ENCODE results near the gene TSC22D1.

DNA sequence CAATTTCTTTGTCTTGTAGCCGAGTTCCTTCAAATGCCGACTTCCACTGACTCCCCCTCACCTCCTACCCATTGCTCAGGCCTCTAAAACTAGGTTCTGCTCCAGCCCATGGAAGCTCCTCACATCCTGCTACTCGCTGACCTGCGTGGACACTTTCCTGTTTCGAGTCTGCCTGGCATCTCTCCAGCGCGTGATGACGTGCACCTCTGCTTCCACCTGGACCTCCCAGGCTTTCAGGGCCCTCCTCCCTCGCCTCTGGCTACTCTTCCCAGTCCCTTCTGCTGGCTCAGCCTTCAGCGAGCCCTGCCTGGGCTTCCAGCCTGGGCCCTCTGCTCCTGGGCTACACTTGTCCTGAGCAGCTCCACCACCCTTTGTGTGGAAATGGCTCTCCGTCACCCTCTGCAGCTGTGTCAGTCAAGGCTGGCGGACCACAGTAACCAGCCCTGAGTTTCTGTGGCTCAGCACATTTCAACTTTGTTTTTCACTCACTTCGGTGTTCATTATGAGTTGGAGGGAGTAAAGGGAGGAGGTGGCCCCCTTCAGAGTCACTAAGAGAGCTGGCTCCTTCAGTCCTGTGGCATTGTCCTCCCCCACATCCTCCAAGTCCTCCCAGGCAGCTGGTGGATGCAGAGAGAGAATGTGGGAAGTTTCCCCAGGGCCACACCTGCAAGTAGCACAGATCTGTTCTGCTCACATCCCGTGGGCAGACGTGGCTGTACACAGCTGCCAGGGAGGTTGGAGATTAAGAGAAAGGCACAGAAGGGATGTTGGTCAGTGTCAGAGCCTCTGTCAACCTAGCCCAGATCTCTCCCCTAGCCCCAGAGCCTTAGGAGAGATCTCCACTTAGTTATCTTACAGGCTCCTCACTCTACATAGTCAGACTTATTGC lies 153.1 kb downstream of the TSC22D1 start:
- TF ChIP-seq CTCF (conservative IDR thresholded peaks at IDR 0.05; ENCODE audit: low read depth, low read length) (no peak), EZH2 (IDR thresholded peaks at IDR 0.05; ENCODE audit: borderline replicate concordance, low read depth, low read length, poor library complexity, severe bottlenecking) (no peak)

All from A673 (cell line).